Astrocyte of the spinal cord (primary cell): ENCODE data around the gene STUB1.
A peak's percentile ranks its signal among the peaks of the same experiment; 100 is the strongest.
"Not testable (repeated sequence)": the region's sequence is repeated elsewhere in the genome, so short reads cannot be mapped to it uniquely, and the experiment has no call there.

Experiments used
- DNase-seq: peaks from one replicate; pipeline ENCODE4 v3.0.0; 2011; ENCODE audit warnings: low read depth, low spot score
- H3K4me3 ChIP-seq: 2 replicates; pipeline ENCODE4 v1.5.1; 2011; ENCODE audit warnings: low read depth, mild to moderate bottlenecking, low read length, moderate library complexity
- CTCF ChIP-seq: IDR thresholded peaks from 2 replicates; pipeline ENCODE4 v1.5.1; 2012; ENCODE audit warnings: low read depth, mild to moderate bottlenecking, low read length, inconsistent platforms
- in situ Hi-C: cut with HindIII; loops from 2 replicates; pipeline ENCODE4 v1.10.0; 2017; ENCODE audit warnings: low sequenced_read_pairs

The STUB1 gene

GRCh38 chr16:712740-713250 is 32.6 kb downstream of the STUB1 start:
- peak; percentile 87 for DNase-seq
- in situ Hi-C loops, H3K4me3 ChIP-seq: not testable (repeated sequence)
- peak; percentile 40 for TF ChIP-seq CTCF

- no peak for TF ChIP-seq CTCF
- in situ Hi-C loops, result no loop called here
- no peak for DNase-seq
- H3K4me3 ChIP-seq, result no peak overlapping the region
Observed at GRCh38 chr16:714079-714478, 33.9 kb downstream of the STUB1 start.

- in situ Hi-C loops, result no loop called here
- TF ChIP-seq CTCF, result no peak
- H3K4me3 ChIP-seq, result peak within 1 kb of the TSS; percentile 47
- DNase-seq, result peak; percentile 86
Observed at GRCh38 chr16:714558-715476, 34.6 kb downstream of the STUB1 start, which contains the start of gene METRN. TSS of gene METRN (plus strand) at chr16:715118. CDS start at chr16:715290, 172 bp downstream.

DNA sequence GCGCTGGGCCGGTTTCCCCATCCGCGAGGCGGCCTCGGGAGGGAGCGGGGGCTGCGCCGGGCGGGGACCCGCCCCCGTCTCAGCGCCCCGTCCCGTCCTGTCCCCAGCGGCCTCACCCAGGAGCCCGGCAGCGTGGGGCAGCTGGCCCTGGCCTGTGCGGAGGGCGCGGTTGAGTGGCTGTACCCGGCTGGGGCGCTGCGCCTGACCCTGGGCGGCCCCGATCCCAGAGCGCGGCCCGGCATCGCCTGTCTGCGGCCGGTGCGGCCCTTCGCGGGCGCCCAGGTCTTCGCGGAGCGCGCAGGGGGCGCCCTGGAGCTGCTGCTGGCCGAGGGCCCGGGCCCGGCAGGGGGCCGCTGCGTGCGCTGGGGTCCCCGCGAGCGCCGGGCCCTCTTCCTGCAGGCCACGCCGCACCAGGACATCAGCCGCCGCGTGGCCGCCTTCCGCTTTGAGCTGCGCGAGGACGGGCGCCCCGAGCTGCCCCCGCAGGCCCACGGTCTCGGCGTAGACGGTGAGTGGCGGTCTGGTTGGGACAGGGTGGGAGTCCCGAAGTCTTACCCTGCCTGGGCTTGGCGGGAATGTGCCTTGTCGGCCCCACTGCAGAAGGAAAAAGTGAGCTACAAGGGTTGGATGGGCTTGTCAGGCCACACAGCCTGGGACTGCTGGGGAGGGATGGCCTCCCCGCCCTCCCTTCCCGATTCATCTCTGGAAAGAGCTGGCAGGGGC is 35.4 kb downstream of the STUB1 start:
- TF ChIP-seq CTCF, result no peak
- H3K4me3 ChIP-seq, result peak overlapping the region; percentile 47
- in situ Hi-C loops, result no loop called here
- DNase-seq, result no peak

DNA sequence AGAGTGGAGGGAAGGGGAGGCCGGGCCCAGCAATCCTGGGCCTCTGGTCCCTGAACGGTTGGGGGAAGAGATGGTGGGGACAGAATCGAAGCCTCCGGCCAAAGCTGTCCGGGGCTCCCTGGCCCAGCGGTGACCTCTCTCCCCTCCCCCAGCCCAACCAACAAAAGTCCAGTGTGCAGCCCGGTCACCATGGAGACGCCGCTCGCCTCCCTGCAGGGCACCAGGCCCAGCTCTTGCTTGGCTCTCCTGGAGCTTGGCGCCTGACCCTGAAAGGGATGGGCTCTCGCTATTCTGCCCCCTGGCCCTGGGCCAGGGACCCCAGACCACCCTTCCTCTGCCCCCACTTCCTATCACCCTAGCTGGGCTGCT is 36.0 kb downstream of the STUB1 start:
- peak overlapping the region; percentile 47 for H3K4me3 ChIP-seq
- TF ChIP-seq CTCF, result no peak
- in situ Hi-C loops, result no loop called here
- DNase-seq, result peak; percentile 77

DNA sequence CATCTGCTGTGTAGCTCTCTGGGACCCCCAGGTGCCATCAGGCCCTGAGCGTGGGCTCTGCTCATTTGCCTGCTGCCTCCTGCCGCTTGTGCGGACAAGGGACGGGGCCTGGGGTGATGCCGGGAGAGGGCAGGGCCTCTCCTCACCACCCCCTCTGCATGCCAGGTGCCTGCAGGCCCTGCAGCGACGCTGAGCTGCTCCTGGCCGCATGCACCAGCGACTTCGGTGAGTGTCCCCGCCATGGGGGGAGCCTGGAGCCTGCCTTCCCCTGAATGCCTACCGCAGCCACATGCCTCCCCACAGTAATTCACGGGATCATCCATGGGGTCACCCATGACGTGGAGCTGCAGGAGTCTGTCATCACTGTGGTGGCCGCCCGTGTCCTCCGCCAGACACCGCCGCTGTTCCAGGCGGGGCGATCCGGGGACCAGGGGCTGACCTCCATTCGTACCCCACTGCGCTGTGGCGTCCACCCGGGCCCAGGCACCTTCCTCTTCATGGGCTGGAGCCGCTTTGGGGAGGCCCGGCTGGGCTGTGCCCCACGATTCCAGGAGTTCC is 36.6 kb downstream of the STUB1 start:
- DNase-seq, result no peak
- peak overlapping the region; percentile 47 for H3K4me3 ChIP-seq
- no peak for TF ChIP-seq CTCF
- in situ Hi-C loops, result no loop called here
